ENCODE data around the gene SOD2.
A peak's percentile ranks its signal among the peaks of the same experiment; 100 is the strongest.
"Not testable (repeated sequence)": the region's sequence is repeated elsewhere in the genome, so short reads cannot be mapped to it uniquely, and the experiment has no call there.

SOD2 gene

GRCh38 chr6:159693128-159693893 is at the start of gene SOD2:
Gene SOD2 (minus strand): TSS chr6:159693241. CDS start chr6:159693167, 74 bp downstream.
- peak; percentile 99 for DNase-seq

DNA sequence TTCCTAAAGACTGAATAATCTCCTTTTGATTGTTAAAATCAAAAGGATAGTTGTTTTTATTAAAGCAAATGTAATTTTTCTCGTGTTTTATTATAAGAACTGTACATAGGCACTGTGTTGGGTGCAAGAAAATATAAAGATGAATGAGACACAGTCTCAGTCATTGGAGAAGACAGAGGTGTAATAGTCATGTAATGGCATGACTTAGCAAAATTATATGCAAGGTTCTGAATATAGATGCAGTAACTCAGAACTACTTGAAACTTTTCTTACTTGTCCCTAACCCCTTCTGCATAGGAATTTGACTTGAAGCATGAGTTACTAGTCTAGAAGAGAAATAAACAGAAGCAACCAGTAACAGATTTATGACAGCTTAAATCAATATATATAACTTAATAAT is 49.1 kb upstream of the SOD2 start:
- DNase-seq, result no peak

GRCh38 chr6:159739341-159739740 is 46.3 kb upstream of the SOD2 start:
- DNase-seq, result no peak

GRCh38 chr6:159736908-159737307 is 43.9 kb upstream of the SOD2 start:
- DNase-seq, result no peak

- DNase-seq, result not testable (repeated sequence)
These were observed 40.4 kb upstream of the SOD2 start for GRCh38 chr6:159733395-159733794.

DNA sequence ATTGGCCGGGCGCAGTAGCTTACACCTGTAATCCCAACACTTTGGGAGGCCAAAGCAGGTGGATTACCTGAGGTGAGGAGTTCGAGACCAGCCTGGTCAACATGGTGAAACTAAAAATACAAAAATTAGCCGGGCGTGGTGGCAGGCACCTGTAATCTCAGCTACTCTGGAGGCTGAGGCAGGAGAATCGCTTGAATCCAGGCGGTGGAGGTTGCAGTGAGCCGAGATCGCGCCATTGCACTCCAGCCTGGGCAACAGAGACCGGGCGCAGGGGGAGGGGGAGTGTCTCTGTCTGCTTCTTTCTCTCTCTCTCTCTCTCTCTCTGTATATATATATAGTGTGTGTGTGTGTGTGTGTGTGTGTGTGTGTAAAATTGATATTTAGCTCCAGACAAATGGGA is 39.5 kb upstream of the SOD2 start:
- not testable (repeated sequence) for DNase-seq

DNA sequence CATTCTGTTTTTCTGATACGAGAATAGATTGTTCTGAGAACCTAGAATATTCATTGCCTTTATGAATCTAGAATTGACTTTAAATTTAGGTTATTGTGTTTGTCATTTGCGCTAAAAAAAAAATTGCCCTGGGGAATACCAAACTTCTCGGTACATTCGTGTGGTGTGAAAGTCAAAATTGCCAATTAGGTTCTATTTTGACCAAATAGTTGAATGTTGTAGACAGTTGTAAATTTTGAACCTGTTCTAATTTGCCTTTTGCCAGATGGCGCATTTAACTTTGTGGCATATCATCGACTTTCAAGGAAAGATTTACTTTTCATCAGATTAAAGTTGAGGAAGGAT is 37.3 kb upstream of the SOD2 start:
- no peak for DNase-seq

GRCh38 chr6:159729598-159730331 is 36.7 kb upstream of the SOD2 start:
- DNase-seq, result no peak

- no peak for DNase-seq
These were observed 35.5 kb upstream of the SOD2 start for GRCh38 chr6:159728531-159728964.

- peak; percentile 62 for DNase-seq
These were observed 34.8 kb upstream of the SOD2 start for GRCh38 chr6:159727717-159728445.

DNA sequence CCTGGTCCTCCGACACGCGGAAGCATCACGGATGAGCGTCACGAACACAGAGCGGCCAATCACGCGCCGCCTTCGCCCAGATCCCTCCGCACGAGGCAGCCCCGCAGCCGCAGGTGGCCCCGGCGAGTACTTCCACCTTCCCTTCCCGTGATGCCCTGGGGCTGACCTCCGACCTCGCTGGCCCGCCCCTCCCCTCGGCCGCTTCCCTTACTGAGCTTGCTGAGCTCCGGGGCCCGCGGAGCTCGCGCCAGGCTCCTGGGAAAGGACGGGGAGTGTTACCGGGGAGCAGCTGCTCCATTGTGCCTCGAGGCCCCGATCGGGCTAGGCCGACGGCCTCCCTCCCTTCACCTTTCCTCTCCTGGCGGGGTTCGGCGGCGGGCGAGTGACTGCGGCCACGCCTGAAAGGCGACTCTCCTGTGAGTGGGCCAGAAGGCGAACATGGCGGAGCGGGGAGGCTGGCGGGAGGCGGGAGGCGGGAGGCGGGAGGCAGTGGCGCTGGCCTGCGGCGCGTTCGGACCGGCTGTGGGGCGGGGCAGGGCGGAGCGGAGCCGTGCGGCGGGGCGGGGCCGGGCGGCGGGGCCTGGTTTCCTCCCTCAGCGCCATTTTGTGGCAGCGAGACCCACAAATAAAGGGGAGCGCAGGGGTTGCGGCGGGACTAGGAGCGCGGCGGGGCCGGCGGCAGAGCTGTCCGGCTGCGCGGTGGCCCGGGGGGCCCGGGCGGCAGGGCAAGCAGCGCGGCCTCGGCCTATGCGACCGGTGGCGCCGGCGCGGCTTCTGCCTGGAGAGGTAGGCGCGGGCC is 34.1 kb upstream of the SOD2 start, which contains the start of gene WTAP:
Gene WTAP, plus strand, starts transcription at position 589 of the 799 bp plus-strand sequence. CDS start 8,760 bp downstream, outside the sequence.
- DNase-seq, result peak; percentile 99

DNA sequence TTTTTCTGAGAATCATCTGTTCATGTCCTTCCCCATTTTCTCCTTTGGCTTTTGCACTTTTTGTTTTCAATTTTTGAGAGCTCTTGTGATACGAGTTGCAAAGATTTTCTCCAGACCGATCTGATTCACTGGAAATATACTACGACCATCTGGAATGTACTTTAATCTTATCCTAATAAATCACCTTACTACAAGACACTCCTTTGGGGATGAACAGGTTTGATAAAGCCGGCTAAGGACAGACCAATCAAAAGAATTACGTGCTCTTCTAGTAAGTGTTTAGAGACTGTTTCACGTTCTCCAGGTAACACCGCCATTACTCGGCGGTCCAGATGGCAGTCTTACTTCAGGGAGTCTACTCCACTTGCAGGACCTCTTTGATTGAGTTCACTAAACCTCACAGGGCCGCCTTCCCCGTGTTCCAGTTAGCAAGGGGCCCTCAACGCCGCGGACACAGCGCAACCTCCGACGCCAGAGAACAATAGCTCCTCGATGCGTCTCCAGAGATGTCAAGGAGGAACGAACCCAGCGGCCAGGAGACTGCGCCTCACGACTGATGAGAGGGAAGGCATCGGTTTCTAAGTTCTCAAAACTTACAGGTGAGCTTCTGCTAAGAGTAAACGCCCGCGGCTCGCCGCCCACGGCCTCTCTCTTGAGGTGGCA is 33.3 kb upstream of the SOD2 start:
- DNase-seq, result peak; percentile 84

GRCh38 chr6:159725208-159725607 is 32.2 kb upstream of the SOD2 start:
- not testable (repeated sequence) for DNase-seq

DNA sequence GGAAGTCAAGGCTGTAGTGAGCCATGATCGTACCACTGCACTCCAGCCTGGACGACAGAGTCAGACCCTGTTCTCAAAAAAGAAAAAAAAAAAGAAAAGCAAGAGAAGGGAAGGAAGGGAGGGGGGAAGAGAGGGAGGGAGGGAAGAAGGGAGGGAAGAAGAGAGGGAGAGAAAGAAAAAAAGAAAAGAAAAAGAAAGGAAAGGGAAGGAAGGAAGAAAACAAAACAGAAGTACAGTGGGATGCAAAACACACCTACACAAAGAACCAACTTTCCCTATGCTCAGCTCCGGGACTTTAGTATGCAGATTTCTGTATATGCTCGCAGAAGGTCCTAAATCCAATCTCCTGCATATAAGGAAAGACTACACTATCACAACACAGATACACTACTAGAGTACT is 31.7 kb upstream of the SOD2 start:
- no peak for DNase-seq

GRCh38 chr6:159723259-159723658 is 30.2 kb upstream of the SOD2 start:
- no peak for DNase-seq

- DNase-seq, result no peak
These were observed 29.6 kb upstream of the SOD2 start for GRCh38 chr6:159722655-159723054.

- DNase-seq, result not testable (repeated sequence)
These were observed 28.9 kb upstream of the SOD2 start for GRCh38 chr6:159721981-159722380.

GRCh38 chr6:159720708-159721107 is 27.7 kb upstream of the SOD2 start:
- peak; percentile 56 for DNase-seq

- DNase-seq, result no peak
These were observed 26.2 kb upstream of the SOD2 start for GRCh38 chr6:159719287-159719686.

DNA sequence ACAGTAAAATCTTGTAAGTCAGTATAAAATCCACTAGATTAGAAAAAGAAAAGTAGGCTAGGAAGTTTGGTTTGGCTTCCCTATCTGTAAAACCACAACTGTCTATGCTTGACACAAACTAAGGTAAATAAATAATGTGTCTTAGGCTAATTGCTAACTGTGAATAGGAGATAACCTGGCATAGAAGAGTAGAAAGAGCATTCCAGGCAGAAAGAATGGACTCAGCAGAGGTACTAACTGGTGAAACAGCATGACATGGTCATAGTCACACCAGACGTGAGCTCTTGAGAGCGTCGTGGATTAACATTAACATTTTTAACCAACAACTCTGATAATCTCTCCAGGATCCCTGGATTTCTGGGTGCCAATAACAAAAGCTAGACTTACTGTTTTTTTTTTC is 25.6 kb upstream of the SOD2 start:
- no peak for DNase-seq

DNA sequence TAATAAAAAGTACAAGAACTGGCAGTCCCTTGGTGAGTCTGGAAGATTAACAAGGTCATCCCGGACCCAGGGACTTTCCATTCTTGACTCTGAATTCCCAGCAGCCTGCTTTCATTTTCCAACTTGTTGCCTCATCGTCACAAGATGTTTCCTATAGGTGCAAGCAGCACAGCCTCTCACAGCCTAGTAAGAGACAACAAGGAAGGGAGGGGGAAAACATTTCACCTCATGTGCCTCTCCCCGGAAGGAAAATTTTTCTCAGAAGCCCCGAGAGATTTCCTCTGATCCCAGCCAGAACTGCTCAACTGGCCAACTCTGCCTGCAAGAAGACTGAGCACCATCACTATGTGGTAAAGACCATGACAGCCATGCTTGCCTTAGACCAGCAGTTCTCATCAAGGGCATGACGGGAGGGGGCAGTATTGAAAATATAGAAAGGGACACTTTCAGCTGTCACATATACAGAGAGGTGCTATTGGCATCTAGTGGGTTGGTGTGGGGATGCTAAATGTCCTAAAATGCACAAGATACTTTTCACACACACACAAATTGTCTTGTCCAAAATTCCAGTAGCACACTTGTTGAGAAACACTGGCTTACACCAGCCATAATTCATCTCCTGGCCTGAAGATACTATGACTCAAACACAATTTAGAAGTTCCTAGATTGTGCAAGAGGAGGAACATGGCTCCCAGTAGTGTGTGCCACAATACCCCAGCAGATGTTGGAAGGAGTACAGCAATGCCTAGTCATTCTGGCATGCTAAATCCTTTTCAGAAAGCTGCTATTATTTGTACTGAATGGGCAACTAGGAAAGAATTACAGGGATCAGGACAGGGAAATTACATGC is 23.4 kb upstream of the SOD2 start:
- no peak for DNase-seq
